SH-SY5Y (cell line): ENCODE measurements around the gene GJB2.

Experiments
- GATA2 ChIP-seq: IDR thresholded peaks from 2 replicates; pipeline ENCODE4 v1.6.1; 2011; ENCODE audit warnings: mild to moderate bottlenecking, low read depth, low read length
- GATA3 ChIP-seq: IDR thresholded peaks from 2 replicates; pipeline ENCODE4 v1.6.1; 2011; ENCODE audit warnings: low read depth, mild to moderate bottlenecking, low read length, moderate library complexity

DNA sequence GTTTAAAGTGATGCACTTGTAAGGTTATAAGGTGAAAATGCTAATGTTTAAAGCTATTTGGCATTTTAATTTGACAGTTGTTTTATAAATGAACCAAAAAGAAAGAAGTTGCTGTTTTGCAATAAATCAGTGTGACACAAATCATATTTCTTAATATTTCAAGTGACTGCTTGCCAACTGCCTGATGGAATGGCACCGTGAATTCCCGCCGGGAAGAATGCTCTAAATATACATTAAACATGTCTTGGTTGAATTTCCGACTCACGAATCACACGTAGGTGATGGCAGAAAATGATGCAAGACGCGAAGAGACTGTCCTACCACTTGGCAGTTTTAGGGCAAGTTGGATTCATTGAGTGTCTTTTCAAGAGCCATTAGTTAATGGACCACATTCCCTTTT is 3.1 kb upstream of the GJB2 start:
- TF ChIP-seq GATA2, result no peak
- TF ChIP-seq GATA3, result no peak
